Hepatocyte (in vitro differentiated cells): ENCODE results near the gene UBXN6. TPM values are rescaled to one million over a fixed set of nuclear protein-coding genes. Genes with fewer than 3 reads are reported as not detected.

Experiments
- DNase-seq: peaks from one replicate; pipeline ENCODE4 v3.0.0-alpha.2; 2016; ENCODE audit warnings: low spot score
- H2AFZ ChIP-seq: fragments of 200-600 bp; sonication (generic); 2 replicates; pipeline ENCODE4 v1.6.0; 2016; ENCODE audit warnings: antibody characterized with exemption, mild to moderate bottlenecking
- H3K27ac ChIP-seq: fragments of 200-600 bp; sonication (generic); 2 replicates; pipeline ENCODE4 v1.5.1; 2016; ENCODE audit warnings: mild to moderate bottlenecking
- H3K27me3 ChIP-seq: fragments of 200-600 bp; sonication (generic); 2 replicates; pipeline ENCODE4 v1.6.1; 2016
- H3K36me3 ChIP-seq: fragments of 200-600 bp; sonication (generic); replicated peaks from 2 replicates; pipeline ENCODE4 v1.5.1; 2016; ENCODE audit warnings: low read depth; ENCODE audit not compliant: insufficient read depth
- H3K4me1 ChIP-seq: fragments of 200-600 bp; sonication (generic); 2 replicates; pipeline ENCODE4 v1.5.1; 2016; ENCODE audit warnings: mild to moderate bottlenecking, moderate library complexity; ENCODE audit not compliant: insufficient read depth
- H3K4me2 ChIP-seq: fragments of 200-600 bp; sonication (generic); 2 replicates; pipeline ENCODE4 v1.6.0; 2016
- H3K4me3 ChIP-seq: fragments of 200-600 bp; sonication (generic); 2 replicates; pipeline ENCODE4 v1.5.1; 2016; ENCODE audit warnings: mild to moderate bottlenecking
- H3K79me2 ChIP-seq: fragments of 200-600 bp; sonication (generic); 2 replicates; pipeline ENCODE4 v1.6.0; 2017; ENCODE audit warnings: mild to moderate bottlenecking
- H3K9me2 ChIP-seq: fragments of 200-600 bp; sonication (generic); replicated peaks from 2 replicates; pipeline ENCODE4 v1.6.0; 2017; ENCODE audit warnings: mild to moderate bottlenecking; ENCODE audit not compliant: insufficient read depth
- H3K9me3 ChIP-seq: fragments of 200-600 bp; sonication (generic); 2 replicates; pipeline ENCODE4 v1.5.1; 2016; ENCODE audit warnings: low read depth, mild to moderate bottlenecking
- H4K20me1 ChIP-seq: fragments of 200-600 bp; sonication (generic); 2 replicates; pipeline ENCODE4 v1.6.0; 2016; ENCODE audit warnings: mild to moderate bottlenecking; ENCODE audit not compliant: insufficient read depth, poor library complexity, severe bottlenecking
- CTCF ChIP-seq: fragments of 200-600 bp; sonication (generic); IDR thresholded peaks from 2 replicates; pipeline ENCODE4 v1.5.1; 2016; ENCODE audit warnings: antibody characterized with exemption, mild to moderate bottlenecking; ENCODE audit not compliant: poor library complexity
- EZH2 ChIP-seq: fragments of 200-600 bp; sonication (generic); IDR thresholded peaks from 2 replicates; pipeline ENCODE4 v1.6.1; 2016; ENCODE audit warnings: antibody characterized with exemption, mild to moderate bottlenecking, borderline replicate concordance
- EZH2phosphoT487 ChIP-seq: fragments of 200-600 bp; sonication (generic); IDR thresholded peaks from one replicate; pipeline ENCODE4 v1.6.1; 2018; ENCODE audit warnings: antibody characterized with exemption, mild to moderate bottlenecking, low read depth, moderate library complexity; ENCODE audit not compliant: unreplicated experiment, severe bottlenecking
- WGBS: methylation state at CpG from one replicate; pipeline ENCODE4 v1.1.6; 2016; ENCODE audit warnings: low lambda C conversion rate; ENCODE audit errors: missing lambda C conversion rate; 5-methylcytosine and 5-hydroxymethylcytosine counted together
- polyA plus RNA-seq: library from polyadenylated mRNA; unstranded; fragments of >200 nt; fragmentation: Nextera tagmentation; extraction: Ambion mirVana; gene quantifications from 2 replicates; pipeline ENCODE4 v1.2.1, GENCODE V29; 2016
- total RNA-seq: library from RNA; depleted of rRNA; stranded (reverse); fragments of >200 nt; gene quantifications from 2 replicates; pipeline ENCODE4 v1.2.3, GENCODE V29; 2014

Gene UBXN6
- total and polyA plus RNA-seq, 2 experiments from 2014 or later = 36.8 to 88.6 TPM

GRCh38 chr19:4431808-4432674, 25.6 kb downstream of the UBXN6 start:
- H3K79me2 ChIP-seq = no peaks in the 10 kb centered on the region
- no peak overlapping the region for H3K4me2 ChIP-seq
- DNase-seq = no peak
- 95% methylated on average over 26 of the region's 26 CpGs for WGBS
- no peak overlapping the region for H3K27ac ChIP-seq
- no peaks in the 10 kb centered on the region for H3K9me3 ChIP-seq
- no peaks in the 10 kb centered on the region for H3K27me3 ChIP-seq
- H3K4me1 ChIP-seq = no peaks in the 10 kb centered on the region
- no peaks in the 10 kb centered on the region for H3K36me3 ChIP-seq
- no peak overlapping the region for H3K4me3 ChIP-seq
- no peaks in the 10 kb centered on the region for H3K9me2 ChIP-seq
- no peak overlapping the region for H2AFZ ChIP-seq
- H4K20me1 ChIP-seq = no peaks in the 10 kb centered on the region
- no peak for TF ChIP-seq EZH2phosphoT487
- no peak for TF ChIP-seq CTCF
- no peak for TF ChIP-seq EZH2

- no peaks in the 10 kb centered on the region for H3K4me1 ChIP-seq
- no peaks in the 10 kb centered on the region for H3K9me3 ChIP-seq
- WGBS = 90% methylated on average over 9 of the region's 9 CpGs
- H2AFZ ChIP-seq = no peak overlapping the region
- TF ChIP-seq CTCF (no peak), EZH2phosphoT487 (no peak), EZH2 (no peak)
- H3K4me2 ChIP-seq = no peak overlapping the region
- H3K36me3 ChIP-seq = no peaks in the 10 kb centered on the region
- no peak for DNase-seq
- H3K4me3 ChIP-seq = no peak overlapping the region
- H3K79me2 ChIP-seq = no peaks in the 10 kb centered on the region
- no peak overlapping the region for H3K27ac ChIP-seq
- no peaks in the 10 kb centered on the region for H3K27me3 ChIP-seq
- no peaks in the 10 kb centered on the region for H3K9me2 ChIP-seq
- no peaks in the 10 kb centered on the region for H4K20me1 ChIP-seq
Observed at GRCh38 chr19:4431296-4431695, 26.3 kb downstream of the UBXN6 start.

GRCh38 chr19:4430760-4431159, 26.8 kb downstream of the UBXN6 start:
- Histone ChIP-seq H3K27me3 (no peaks in the 10 kb centered on the region), H3K4me1 (no peaks in the 10 kb centered on the region), H3K4me3 (no peak overlapping the region), H3K27ac (no peak overlapping the region), H3K36me3 (no peaks in the 10 kb centered on the region), H4K20me1 (no peaks in the 10 kb centered on the region), H3K9me3 (no peaks in the 10 kb centered on the region), H3K9me2 (no peaks in the 10 kb centered on the region), H3K79me2 (no peaks in the 10 kb centered on the region), H3K4me2 (no peak overlapping the region), H2AFZ (no peak overlapping the region)
- TF ChIP-seq EZH2phosphoT487 (no peak), EZH2 (no peak), CTCF (no peak)
- no peak for DNase-seq
- 93% methylated on average over 12 of the region's 12 CpGs for WGBS
